HT-29 (cell line): ENCODE results near the gene NUPR1. TPM values are rescaled to one million over a fixed set of nuclear protein-coding genes. Genes with fewer than 3 reads are reported as not detected.
"Not testable (repeated sequence)": the region's sequence is repeated elsewhere in the genome, so short reads cannot be mapped to it uniquely, and the experiment has no call there.

Experiments
- DNase-seq: peaks from one replicate; pipeline ENCODE4 v3.0.0-alpha.2; 2015; ENCODE audit warnings: low spot score
- total RNA-seq: library from RNA; depleted of rRNA; stranded (reverse); fragments of >200 nt; shearing (Covaris generic); gene quantifications from 2 replicates; pipeline ENCODE4 v1.2.3, GENCODE V29; 2014

NUPR1 gene
- total RNA-seq, 1 experiment from 2014 or later: 0.56 TPM

GRCh38 chr16:28527100-28527785 is 11.5 kb downstream of the NUPR1 start:
- not testable (repeated sequence) for DNase-seq

- DNase-seq: no peak
Measured at GRCh38 chr16:28526201-28527099, 12.3 kb downstream of the NUPR1 start.

- DNase-seq: no peak
Measured at GRCh38 chr16:28524681-28525171, 14.0 kb downstream of the NUPR1 start.

- DNase-seq: no peak
Measured at GRCh38 chr16:28522792-28523191, 16.0 kb downstream of the NUPR1 start.

- no peak for DNase-seq
Measured at GRCh38 chr16:28521436-28521835, 17.3 kb downstream of the NUPR1 start.

- no peak for DNase-seq
Measured at GRCh38 chr16:28520672-28521071, 18.1 kb downstream of the NUPR1 start.

- no peak for DNase-seq
Measured at GRCh38 chr16:28514246-28514645, 24.5 kb downstream of the NUPR1 start.

- DNase-seq: no peak
Measured at GRCh38 chr16:28513484-28514181, 25.1 kb downstream of the NUPR1 start.

GRCh38 chr16:28511801-28512789 is 26.7 kb downstream of the NUPR1 start:
- DNase-seq: no peak

- DNase-seq: no peak
Measured at GRCh38 chr16:28511031-28511430, 27.7 kb downstream of the NUPR1 start.

GRCh38 chr16:28505489-28506137 is 33.2 kb downstream of the NUPR1 start:
- no peak for DNase-seq

GRCh38 chr16:28504707-28505404 is 33.9 kb downstream of the NUPR1 start:
- DNase-seq: no peak

GRCh38 chr16:28503470-28504259 is 35.1 kb downstream of the NUPR1 start:
- no peak for DNase-seq

GRCh38 chr16:28502290-28502689 is 36.5 kb downstream of the NUPR1 start:
- DNase-seq: no peak

GRCh38 chr16:28501258-28502232 is 37.2 kb downstream of the NUPR1 start:
- DNase-seq: no peak

- DNase-seq: not testable (repeated sequence)
Measured at GRCh38 chr16:28500476-28501180, 38.1 kb downstream of the NUPR1 start.

- DNase-seq: no peak
Measured at GRCh38 chr16:28499854-28500253, 38.9 kb downstream of the NUPR1 start.
